Uterus (tissue), 2 donors: ENCODE data around the gene SMIM7.

Experiments used
- POLR2A ChIP-seq, 2 donors: fragments of 450-650 bp; IDR thresholded peaks; one replicate each; pipeline ENCODE4 v1.6.1; 2016; ENCODE audit warnings: antibody characterized with exemption in 2 of 2, mild to moderate bottlenecking in 1 of 2, moderate library complexity in 1 of 2
- TF ChIP-seq, protein P1 (sequence below), 4 experiments: fragments of 200-600 bp in 2 of 4; fragments of 450-650 bp in 2 of 4; sonication (generic) in 2 of 4; IDR thresholded peaks; one replicate each; pipeline ENCODE4 v1.5.1; 2016 to 2019; ENCODE audit warnings: antibody characterized with exemption in 4 of 4, mild to moderate bottlenecking in 2 of 4, moderate library complexity in 1 of 4

- TF ChIP-seq, protein P1, sequence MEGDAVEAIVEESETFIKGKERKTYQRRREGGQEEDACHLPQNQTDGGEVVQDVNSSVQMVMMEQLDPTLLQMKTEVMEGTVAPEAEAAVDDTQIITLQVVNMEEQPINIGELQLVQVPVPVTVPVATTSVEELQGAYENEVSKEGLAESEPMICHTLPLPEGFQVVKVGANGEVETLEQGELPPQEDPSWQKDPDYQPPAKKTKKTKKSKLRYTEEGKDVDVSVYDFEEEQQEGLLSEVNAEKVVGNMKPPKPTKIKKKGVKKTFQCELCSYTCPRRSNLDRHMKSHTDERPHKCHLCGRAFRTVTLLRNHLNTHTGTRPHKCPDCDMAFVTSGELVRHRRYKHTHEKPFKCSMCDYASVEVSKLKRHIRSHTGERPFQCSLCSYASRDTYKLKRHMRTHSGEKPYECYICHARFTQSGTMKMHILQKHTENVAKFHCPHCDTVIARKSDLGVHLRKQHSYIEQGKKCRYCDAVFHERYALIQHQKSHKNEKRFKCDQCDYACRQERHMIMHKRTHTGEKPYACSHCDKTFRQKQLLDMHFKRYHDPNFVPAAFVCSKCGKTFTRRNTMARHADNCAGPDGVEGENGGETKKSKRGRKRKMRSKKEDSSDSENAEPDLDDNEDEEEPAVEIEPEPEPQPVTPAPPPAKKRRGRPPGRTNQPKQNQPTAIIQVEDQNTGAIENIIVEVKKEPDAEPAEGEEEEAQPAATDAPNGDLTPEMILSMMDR (IDR thresholded peaks at IDR 0.05), result peak in 1 of 4 experiments; percentile 24
- TF ChIP-seq POLR2A (IDR thresholded peaks at IDR 0.05), result no peak
Measured at GRCh38 chr19:16627928-16628182, 32.1 kb downstream of the SMIM7 start.
